HEK293 (cell line): Measurements from ENCODE around the gene ACSBG1.

Source experiments
- CTCF ChIA-PET: fragments of 350-600 bp; formaldehyde crosslinking; extraction: SDS; loops from one replicate; lab custom pipeline; 2021; ENCODE audit warnings: antibody characterized with exemption; lab: Yijun Ruan, JAX
- POLR2A ChIA-PET: fragments of 300-600 bp; formaldehyde crosslinking; extraction: SDS; loops from one replicate; lab custom pipeline; 2020; ENCODE audit warnings: antibody characterized with exemption, inconsistent platforms; lab: Yijun Ruan, JAX
- H3K27ac ChIP-seq: fragments of 200-500 bp; sonication (Bioruptor generic); 2 replicates; pipeline ENCODE4 v1.5.1; 2014; ENCODE audit warnings: low read depth, low read length, control low read depth, inconsistent platforms; ENCODE audit errors: extremely low read depth
- H3K36me3 ChIP-seq, 2 experiments: fragments of 200-500 bp in 1 of 2; sonication (Bioruptor generic) in 1 of 2; 1 replicate in 1 of 2; 2 replicates in 1 of 2; pipeline ENCODE4 v1.5.1; 2014 to 2017; ENCODE audit warnings: inconsistent platforms in 2 of 2, low read length in 2 of 2; ENCODE audit not compliant: control insufficient read depth in 2 of 2, insufficient read depth in 1 of 2
- H3K4me1 ChIP-seq: fragments of 200-500 bp; sonication (Bioruptor generic); 2 replicates; pipeline ENCODE4 v1.5.1; 2014; ENCODE audit warnings: mild to moderate bottlenecking, low read length, inconsistent platforms; ENCODE audit not compliant: control insufficient read depth, insufficient read depth
- H3K4me3 ChIP-seq: 2 replicates; pipeline ENCODE4 v1.5.1; 2011; ENCODE audit warnings: low read depth, mild to moderate bottlenecking, control low read depth, low read length, moderate library complexity
- H3K9me3 ChIP-seq: fragments of 200-500 bp; sonication (Bioruptor generic); 2 replicates; pipeline ENCODE4 v1.5.1; 2014; ENCODE audit warnings: low read depth, low read length, inconsistent platforms; ENCODE audit not compliant: control insufficient read depth, insufficient read depth
- GLIS1 ChIP-seq: fragments of 450-650 bp; formaldehyde crosslinking; IDR thresholded peaks from 2 replicates; pipeline ENCODE4 v1.5.1; 2016; ENCODE audit warnings: missing biosample characterization, missing genetic modification characterization
- KLF10 ChIP-seq: fragments of 450-650 bp; IDR thresholded peaks from 2 replicates; pipeline ENCODE4 v1.5.1; 2018; ENCODE audit warnings: missing biosample characterization, mild to moderate bottlenecking, missing genetic modification characterization
- MZF1 ChIP-seq: fragments of 450-650 bp; formaldehyde crosslinking; IDR thresholded peaks from 2 replicates; pipeline ENCODE4 v1.5.1; 2017; ENCODE audit warnings: missing biosample characterization, missing genetic modification characterization, borderline replicate concordance
- PBX3 ChIP-seq: sonication (generic); formaldehyde crosslinking; IDR thresholded peaks from 2 replicates; pipeline ENCODE4 v1.8.1; 2022; ENCODE audit warnings: mild to moderate bottlenecking, moderate library complexity, missing genetic modification reagents
- TRIM28 ChIP-seq: IDR thresholded peaks from 2 replicates; pipeline ENCODE4 v1.6.1; 2011; ENCODE audit warnings: low read length, control low read depth, borderline replicate concordance
- WT1 ChIP-seq: fragments of 450-650 bp; formaldehyde crosslinking; IDR thresholded peaks from 2 replicates; pipeline ENCODE4 v1.5.1; 2016; ENCODE audit warnings: missing biosample characterization, missing genetic modification characterization
- ZBTB17 ChIP-seq: fragments of 450-650 bp; formaldehyde crosslinking; IDR thresholded peaks from 2 replicates; pipeline ENCODE4 v1.5.1; 2016; ENCODE audit warnings: missing biosample characterization, missing genetic modification characterization
- ZIC2 ChIP-seq: fragments of 450-650 bp; formaldehyde crosslinking; IDR thresholded peaks from 2 replicates; pipeline ENCODE4 v1.5.1; 2016; ENCODE audit warnings: missing biosample characterization, missing genetic modification characterization
- ZNF2 ChIP-seq: fragments of 450-650 bp; formaldehyde crosslinking; IDR thresholded peaks from 2 replicates; pipeline ENCODE4 v1.5.1; 2016; ENCODE audit warnings: missing biosample characterization, missing genetic modification characterization
- ZNF214 ChIP-seq: fragments of 450-650 bp; formaldehyde crosslinking; IDR thresholded peaks from 2 replicates; pipeline ENCODE4 v1.5.1; 2017; ENCODE audit warnings: missing biosample characterization, mild to moderate bottlenecking, missing genetic modification characterization, borderline replicate concordance
- ZNF24 ChIP-seq: fragments of 450-650 bp; formaldehyde crosslinking; IDR thresholded peaks from 2 replicates; pipeline ENCODE4 v1.5.1; 2016; ENCODE audit warnings: missing biosample characterization, missing genetic modification characterization
- ZNF266 ChIP-seq: fragments of 450-650 bp; formaldehyde crosslinking; IDR thresholded peaks from 2 replicates; pipeline ENCODE4 v1.5.1; 2016; ENCODE audit warnings: missing biosample characterization, missing genetic modification characterization, low read depth
- ZNF398 ChIP-seq: fragments of 450-650 bp; formaldehyde crosslinking; IDR thresholded peaks from 2 replicates; pipeline ENCODE4 v1.5.1; 2017; ENCODE audit warnings: missing biosample characterization, missing genetic modification characterization
- ZNF558 ChIP-seq: fragments of 450-650 bp; formaldehyde crosslinking; IDR thresholded peaks from 2 replicates; pipeline ENCODE4 v1.5.1; 2016; ENCODE audit warnings: missing biosample characterization, missing genetic modification characterization
- ZNF792 ChIP-seq: fragments of 450-650 bp; formaldehyde crosslinking; IDR thresholded peaks from 2 replicates; pipeline ENCODE4 v1.5.1; 2016; ENCODE audit warnings: missing biosample characterization, missing genetic modification characterization
- TF ChIP-seq, protein P1 (sequence below): IDR thresholded peaks from 2 replicates; pipeline ENCODE4 v1.6.1; 2011; ENCODE audit warnings: mild to moderate bottlenecking, low read depth, low read length, borderline replicate concordance
- TF ChIP-seq, protein P2 (sequence below): fragments of 450-650 bp; formaldehyde crosslinking; IDR thresholded peaks from 2 replicates; pipeline ENCODE4 v1.5.1; 2017; ENCODE audit warnings: missing biosample characterization, missing genetic modification characterization
- TF ChIP-seq, protein P3 (sequence below): fragments of 450-650 bp; formaldehyde crosslinking; IDR thresholded peaks from 2 replicates; pipeline ENCODE4 v1.5.1; 2016; ENCODE audit warnings: missing biosample characterization, missing genetic modification characterization
- TF ChIP-seq, protein P4 (sequence below): fragments of 450-650 bp; formaldehyde crosslinking; IDR thresholded peaks from 2 replicates; pipeline ENCODE4 v1.5.1; 2017; ENCODE audit warnings: missing biosample characterization, missing genetic modification characterization
- TF ChIP-seq, protein P5 (sequence below): fragments of 450-650 bp; formaldehyde crosslinking; IDR thresholded peaks from 2 replicates; pipeline ENCODE4 v1.5.1; 2016; ENCODE audit warnings: missing biosample characterization, missing genetic modification characterization

ACSBG1 gene

DNA sequence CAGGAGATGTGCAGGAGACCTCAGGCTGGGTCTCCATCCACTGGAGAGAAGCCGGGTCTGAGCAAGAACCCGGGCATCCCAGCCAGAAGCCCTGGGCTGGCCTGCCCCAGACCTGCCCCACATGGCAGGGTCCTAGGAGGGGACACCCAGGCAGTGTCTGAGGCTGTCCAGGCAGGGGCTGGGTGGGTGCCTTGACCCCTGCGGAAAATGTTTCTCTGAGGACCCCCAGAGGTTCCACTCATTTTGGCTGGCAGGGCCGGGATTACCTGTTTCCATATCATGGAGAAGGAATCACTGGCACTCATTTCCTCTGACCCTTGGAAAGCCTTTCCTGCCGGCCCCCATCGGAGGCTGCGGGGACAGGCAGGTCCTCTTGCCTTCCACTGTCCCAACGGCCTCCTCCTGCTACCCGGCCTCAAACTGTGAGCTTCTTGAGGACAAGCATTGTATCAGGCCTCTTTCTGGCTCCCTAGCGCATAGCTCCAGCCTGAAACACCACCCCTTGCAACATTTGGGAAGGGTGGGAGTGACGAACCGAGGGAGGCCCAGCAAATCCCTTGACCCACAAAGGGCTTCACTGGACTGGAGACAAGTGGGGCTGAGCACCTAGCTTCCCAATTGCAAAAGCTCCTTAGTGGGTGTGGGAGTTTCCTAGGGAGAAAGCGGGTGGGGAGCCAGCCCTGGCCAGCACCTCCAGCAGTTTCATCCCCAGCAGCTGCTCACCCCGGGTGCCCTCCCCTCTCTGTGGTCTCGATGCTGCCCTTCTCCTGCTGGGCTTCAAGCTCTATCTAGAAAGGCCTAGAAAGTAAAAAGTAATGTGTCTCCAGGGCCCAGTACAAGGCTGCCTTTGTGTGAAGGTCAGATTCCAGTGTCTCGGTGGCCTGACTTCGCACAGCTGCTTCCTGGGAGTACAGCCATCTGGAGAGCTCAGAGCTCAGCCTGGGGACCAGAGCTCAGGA, 29.7 kb downstream of the ACSBG1 start:
- no peak overlapping the region for H3K27ac ChIP-seq
- peak; percentile 61 for TF ChIP-seq GLIS1
- TF ChIP-seq ZBTB17 (tag by site-specific recombination) = no peak
- peak; percentile 90 for TF ChIP-seq ZIC2
- H3K4me3 ChIP-seq = no peak overlapping the region
- POLR2A ChIA-PET = no interaction called here
- no peaks in the 10 kb centered on the region for H3K36me3 ChIP-seq
- no peaks in the 10 kb centered on the region for H3K4me1 ChIP-seq
- no peaks in the 10 kb centered on the region for H3K9me3 ChIP-seq
- CTCF ChIA-PET = interaction anchor here (0.7 to 2.8 kb wide), 6 partner anchors 9 to 125 kb away, joined by 3 to 33 read pairs (median 4); no protein-coding TSS in a partner anchor

DNA sequence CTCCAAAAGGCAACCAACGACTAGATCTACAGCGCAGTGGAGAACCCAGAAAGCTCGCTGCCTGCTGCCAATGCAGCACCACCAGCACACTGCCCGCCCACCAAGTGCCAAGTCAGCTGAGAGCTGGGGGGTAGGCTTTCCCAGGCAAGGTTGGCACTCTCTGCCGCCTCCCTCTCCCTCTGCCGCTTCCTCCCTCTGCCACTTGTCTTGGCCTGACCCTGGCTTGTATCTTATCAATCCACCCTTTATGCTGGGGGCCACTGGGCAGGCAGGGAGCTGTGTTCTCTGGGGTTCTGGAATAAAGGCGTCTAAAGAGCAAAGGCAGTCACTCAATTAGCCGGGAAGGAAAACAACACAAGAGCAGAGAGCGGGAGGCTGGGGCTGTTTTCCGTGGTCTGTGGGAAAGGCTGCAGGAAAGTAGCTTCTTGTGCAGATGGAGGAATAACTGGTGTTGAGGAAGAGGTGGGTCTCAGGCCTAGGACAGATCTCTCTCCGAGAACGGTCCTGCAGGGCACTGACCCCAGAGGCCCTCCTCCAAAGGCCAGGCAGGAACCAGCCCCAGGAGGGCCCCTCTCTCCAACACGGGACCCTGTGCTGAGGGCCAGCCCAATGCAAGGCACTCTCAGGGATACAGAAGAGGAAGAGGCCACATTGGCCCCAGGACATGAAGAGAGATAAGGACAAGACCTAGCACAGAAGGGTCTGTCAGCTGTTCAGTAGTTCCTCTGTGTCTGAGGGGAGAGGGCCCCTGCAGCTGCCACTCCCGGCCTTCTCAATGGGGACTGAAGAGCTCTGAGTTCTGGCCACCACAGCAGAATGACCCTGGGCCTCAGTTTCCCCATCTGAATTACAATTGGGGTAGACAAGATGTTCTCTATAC, 30.8 kb downstream of the ACSBG1 start:
- Histone ChIP-seq H3K36me3 (no peaks in the 10 kb centered on the region), H3K27ac (no peak overlapping the region), H3K9me3 (no peaks in the 10 kb centered on the region), H3K4me1 (no peaks in the 10 kb centered on the region), H3K4me3 (no peak overlapping the region)
- ChIA-PET CTCF (interaction anchor here (0.6 to 2.8 kb wide), 6 partner anchors 8 to 1858 kb away, joined by 3 to 33 read pairs (median 5); no protein-coding TSS in a partner anchor), POLR2A (no interaction called here)
- TF ChIP-seq ZNF24 (tag by site-specific recombination) = no peak
- no peak for TF ChIP-seq ZNF214
- no peak for TF ChIP-seq ZNF792 (tag by site-specific recombination)
- TF ChIP-seq ZNF558 = no peak
- no peak for TF ChIP-seq ZNF266 (tag by site-specific recombination)
- TF ChIP-seq MZF1 (tag by site-specific recombination) = no peak
- TF ChIP-seq ZNF398 (tag by site-specific recombination) = no peak
- TF ChIP-seq WT1 = no peak
- TF ChIP-seq, protein P1, sequence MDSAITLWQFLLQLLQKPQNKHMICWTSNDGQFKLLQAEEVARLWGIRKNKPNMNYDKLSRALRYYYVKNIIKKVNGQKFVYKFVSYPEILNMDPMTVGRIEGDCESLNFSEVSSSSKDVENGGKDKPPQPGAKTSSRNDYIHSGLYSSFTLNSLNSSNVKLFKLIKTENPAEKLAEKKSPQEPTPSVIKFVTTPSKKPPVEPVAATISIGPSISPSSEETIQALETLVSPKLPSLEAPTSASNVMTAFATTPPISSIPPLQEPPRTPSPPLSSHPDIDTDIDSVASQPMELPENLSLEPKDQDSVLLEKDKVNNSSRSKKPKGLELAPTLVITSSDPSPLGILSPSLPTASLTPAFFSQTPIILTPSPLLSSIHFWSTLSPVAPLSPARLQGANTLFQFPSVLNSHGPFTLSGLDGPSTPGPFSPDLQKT = no peak
- TF ChIP-seq, protein P2, sequence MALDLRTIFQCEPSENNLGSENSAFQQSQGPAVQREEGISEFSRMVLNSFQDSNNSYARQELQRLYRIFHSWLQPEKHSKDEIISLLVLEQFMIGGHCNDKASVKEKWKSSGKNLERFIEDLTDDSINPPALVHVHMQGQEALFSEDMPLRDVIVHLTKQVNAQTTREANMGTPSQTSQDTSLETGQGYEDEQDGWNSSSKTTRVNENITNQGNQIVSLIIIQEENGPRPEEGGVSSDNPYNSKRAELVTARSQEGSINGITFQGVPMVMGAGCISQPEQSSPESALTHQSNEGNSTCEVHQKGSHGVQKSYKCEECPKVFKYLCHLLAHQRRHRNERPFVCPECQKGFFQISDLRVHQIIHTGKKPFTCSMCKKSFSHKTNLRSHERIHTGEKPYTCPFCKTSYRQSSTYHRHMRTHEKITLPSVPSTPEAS (tag by site-specific recombination) = no peak
- no peak for TF ChIP-seq PBX3 (CRISPR knock-in tag)
- no peak for TF ChIP-seq KLF10
- TF ChIP-seq ZNF2 (tag by site-specific recombination) = no peak
- TF ChIP-seq, protein P3, sequence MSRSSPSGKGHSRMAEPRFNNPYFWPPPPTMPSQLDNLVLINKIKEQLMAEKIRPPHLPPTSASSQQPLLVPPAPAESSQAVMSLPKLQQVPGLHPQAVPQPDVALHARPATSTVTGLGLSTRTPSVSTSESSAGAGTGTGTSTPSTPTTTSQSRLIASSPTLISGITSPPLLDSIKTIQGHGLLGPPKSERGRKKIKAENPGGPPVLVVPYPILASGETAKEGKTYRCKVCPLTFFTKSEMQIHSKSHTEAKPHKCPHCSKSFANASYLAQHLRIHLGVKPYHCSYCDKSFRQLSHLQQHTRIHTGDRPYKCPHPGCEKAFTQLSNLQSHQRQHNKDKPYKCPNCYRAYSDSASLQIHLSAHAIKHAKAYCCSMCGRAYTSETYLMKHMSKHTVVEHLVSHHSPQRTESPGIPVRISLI (tag by site-specific recombination) = no peak
- TF ChIP-seq, protein P4, sequence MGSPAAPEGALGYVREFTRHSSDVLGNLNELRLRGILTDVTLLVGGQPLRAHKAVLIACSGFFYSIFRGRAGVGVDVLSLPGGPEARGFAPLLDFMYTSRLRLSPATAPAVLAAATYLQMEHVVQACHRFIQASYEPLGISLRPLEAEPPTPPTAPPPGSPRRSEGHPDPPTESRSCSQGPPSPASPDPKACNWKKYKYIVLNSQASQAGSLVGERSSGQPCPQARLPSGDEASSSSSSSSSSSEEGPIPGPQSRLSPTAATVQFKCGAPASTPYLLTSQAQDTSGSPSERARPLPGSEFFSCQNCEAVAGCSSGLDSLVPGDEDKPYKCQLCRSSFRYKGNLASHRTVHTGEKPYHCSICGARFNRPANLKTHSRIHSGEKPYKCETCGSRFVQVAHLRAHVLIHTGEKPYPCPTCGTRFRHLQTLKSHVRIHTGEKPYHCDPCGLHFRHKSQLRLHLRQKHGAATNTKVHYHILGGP (tag by site-specific recombination) = no peak
- TF ChIP-seq, protein P5, sequence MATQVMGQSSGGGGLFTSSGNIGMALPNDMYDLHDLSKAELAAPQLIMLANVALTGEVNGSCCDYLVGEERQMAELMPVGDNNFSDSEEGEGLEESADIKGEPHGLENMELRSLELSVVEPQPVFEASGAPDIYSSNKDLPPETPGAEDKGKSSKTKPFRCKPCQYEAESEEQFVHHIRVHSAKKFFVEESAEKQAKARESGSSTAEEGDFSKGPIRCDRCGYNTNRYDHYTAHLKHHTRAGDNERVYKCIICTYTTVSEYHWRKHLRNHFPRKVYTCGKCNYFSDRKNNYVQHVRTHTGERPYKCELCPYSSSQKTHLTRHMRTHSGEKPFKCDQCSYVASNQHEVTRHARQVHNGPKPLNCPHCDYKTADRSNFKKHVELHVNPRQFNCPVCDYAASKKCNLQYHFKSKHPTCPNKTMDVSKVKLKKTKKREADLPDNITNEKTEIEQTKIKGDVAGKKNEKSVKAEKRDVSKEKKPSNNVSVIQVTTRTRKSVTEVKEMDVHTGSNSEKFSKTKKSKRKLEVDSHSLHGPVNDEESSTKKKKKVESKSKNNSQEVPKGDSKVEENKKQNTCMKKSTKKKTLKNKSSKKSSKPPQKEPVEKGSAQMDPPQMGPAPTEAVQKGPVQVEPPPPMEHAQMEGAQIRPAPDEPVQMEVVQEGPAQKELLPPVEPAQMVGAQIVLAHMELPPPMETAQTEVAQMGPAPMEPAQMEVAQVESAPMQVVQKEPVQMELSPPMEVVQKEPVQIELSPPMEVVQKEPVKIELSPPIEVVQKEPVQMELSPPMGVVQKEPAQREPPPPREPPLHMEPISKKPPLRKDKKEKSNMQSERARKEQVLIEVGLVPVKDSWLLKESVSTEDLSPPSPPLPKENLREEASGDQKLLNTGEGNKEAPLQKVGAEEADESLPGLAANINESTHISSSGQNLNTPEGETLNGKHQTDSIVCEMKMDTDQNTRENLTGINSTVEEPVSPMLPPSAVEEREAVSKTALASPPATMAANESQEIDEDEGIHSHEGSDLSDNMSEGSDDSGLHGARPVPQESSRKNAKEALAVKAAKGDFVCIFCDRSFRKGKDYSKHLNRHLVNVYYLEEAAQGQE = no peak
- TF ChIP-seq TRIM28 = no peak
